HepG2 (cell line): Measurements from ENCODE around the gene GCDH. TPM values are rescaled to one million over a fixed set of nuclear protein-coding genes. Genes with fewer than 3 reads are reported as not detected.
A peak's percentile ranks its signal among the peaks of the same experiment; 100 is the strongest.

ENCODE experiments used
- CC2D1A ChIP-seq: sonication (generic); formaldehyde crosslinking; IDR thresholded peaks from 2 replicates; pipeline ENCODE4 v1.8.1; 2023; ENCODE audit warnings: mild to moderate bottlenecking, missing genetic modification reagents
- HNRNPK ChIP-seq: fragments of 200-400 bp; formaldehyde crosslinking; IDR thresholded peaks from 2 replicates; pipeline ENCODE4 v1.6.1; 2018; ENCODE audit warnings: low read length, low read depth, moderate library complexity, mild to moderate bottlenecking; ENCODE audit not compliant: poor library complexity, severe bottlenecking
- PAF1 ChIP-seq: IDR thresholded peaks from 2 replicates; pipeline ENCODE4 v1.6.1; 2016; ENCODE audit warnings: missing genetic modification reagents, missing compliant biosample characterization
- PHF8 ChIP-seq: sonication (generic); formaldehyde crosslinking; IDR thresholded peaks from 2 replicates; pipeline ENCODE4 v1.5.0; 2020; ENCODE audit warnings: missing genetic modification reagents
- RBAK ChIP-seq: sonication (generic); formaldehyde crosslinking; IDR thresholded peaks from 2 replicates; pipeline ENCODE4 v1.5.1; 2020; ENCODE audit warnings: mild to moderate bottlenecking, missing genetic modification reagents
- RCOR2 ChIP-seq: IDR thresholded peaks from 2 replicates; pipeline ENCODE4 v1.6.1; 2016; ENCODE audit warnings: missing biosample characterization, missing genetic modification reagents
- SCMH1 ChIP-seq: sonication (generic); formaldehyde crosslinking; IDR thresholded peaks from 2 replicates; pipeline ENCODE4 v1.9.0; 2021; ENCODE audit warnings: missing genetic modification reagents, mild to moderate bottlenecking, borderline replicate concordance
- TBP ChIP-seq: sonication (generic); formaldehyde crosslinking; IDR thresholded peaks from 2 replicates; pipeline ENCODE4 v1.5.0; 2020; ENCODE audit warnings: missing genetic modification reagents
- THAP11 ChIP-seq: IDR thresholded peaks from 2 replicates; pipeline ENCODE4 v1.6.1; 2016; ENCODE audit warnings: missing biosample characterization, missing genetic modification reagents
- ZNF510 ChIP-seq: sonication (generic); formaldehyde crosslinking; IDR thresholded peaks from 2 replicates; pipeline ENCODE4 v1.4.0; 2020; ENCODE audit warnings: low read depth, mild to moderate bottlenecking, missing genetic modification reagents
- ZNF850 ChIP-seq: sonication (generic); formaldehyde crosslinking; conservative IDR thresholded peaks from 2 replicates; pipeline ENCODE4 v1.9.0; 2021; ENCODE audit warnings: mild to moderate bottlenecking, missing genetic modification reagents
- ZNF879 ChIP-seq: sonication (generic); formaldehyde crosslinking; IDR thresholded peaks from 2 replicates; pipeline ENCODE4 v1.8.1; 2023; ENCODE audit warnings: missing genetic modification reagents
- polyA plus RNA-seq, 8 experiments: library from polyadenylated mRNA; depleted of rRNA in 3 of 8; stranded (reverse) in 7 of 8; unstranded in 1 of 8; fragments of >200 nt; fragmentation: Illumina TruSeq in 4 of 8; extraction: Trizol in 4 of 8; gene quantifications; 2 replicates each; pipeline versions ENCODE4 v1.2.1 to v1.2.3, GENCODE V29; 2011 to 2016; ENCODE audit warnings: low read depth in 4 of 8, missing spikeins in 1 of 8, mixed read lengths in 1 of 8; ENCODE audit not compliant: insufficient read depth in 1 of 8
- total RNA-seq, 5 experiments: library from RNA; depleted of rRNA; stranded (reverse); fragments of >200 nt; fragmentation: Illumina TruSeq; extraction: Trizol; gene quantifications; 2 replicates each; pipeline ENCODE4 v1.2.3, GENCODE V29; 2016; ENCODE audit warnings: low read depth in 1 of 5
- TF ChIP-seq, protein P1 (sequence below): sonication (generic); formaldehyde crosslinking; IDR thresholded peaks from 2 replicates; pipeline ENCODE4 v1.8.0; 2022; ENCODE audit warnings: mild to moderate bottlenecking, missing genetic modification reagents, moderate library complexity
- TF ChIP-seq, protein P2 (sequence below): sonication (generic); formaldehyde crosslinking; IDR thresholded peaks from 2 replicates; pipeline ENCODE4 v1.8.0; 2022; ENCODE audit warnings: mild to moderate bottlenecking, missing genetic modification reagents
- TF ChIP-seq, protein P3 (sequence below): IDR thresholded peaks from 2 replicates; pipeline ENCODE4 v1.4.0; 2020; ENCODE audit warnings: mild to moderate bottlenecking, missing genetic modification reagents
- TF ChIP-seq, protein P4 (sequence below): IDR thresholded peaks from 2 replicates; pipeline ENCODE4 v1.6.1; 2016; ENCODE audit warnings: low read depth
- TF ChIP-seq, protein P5 (sequence below): sonication (generic); formaldehyde crosslinking; IDR thresholded peaks from 2 replicates; pipeline ENCODE4 v1.5.1; 2020; ENCODE audit warnings: mild to moderate bottlenecking, missing genetic modification reagents, moderate library complexity
- TF ChIP-seq, protein P6 (sequence below): sonication (generic); formaldehyde crosslinking; IDR thresholded peaks from 2 replicates; pipeline ENCODE4 v1.5.1; 2020; ENCODE audit warnings: missing genetic modification reagents, mild to moderate bottlenecking, borderline replicate concordance

GCDH gene
- total and polyA plus RNA-seq, 2 of the 13 experiments (the other 11 are each of a cell fraction or from before 2014, with no cell fraction given) = 15.1 to 38.0 TPM

DNA sequence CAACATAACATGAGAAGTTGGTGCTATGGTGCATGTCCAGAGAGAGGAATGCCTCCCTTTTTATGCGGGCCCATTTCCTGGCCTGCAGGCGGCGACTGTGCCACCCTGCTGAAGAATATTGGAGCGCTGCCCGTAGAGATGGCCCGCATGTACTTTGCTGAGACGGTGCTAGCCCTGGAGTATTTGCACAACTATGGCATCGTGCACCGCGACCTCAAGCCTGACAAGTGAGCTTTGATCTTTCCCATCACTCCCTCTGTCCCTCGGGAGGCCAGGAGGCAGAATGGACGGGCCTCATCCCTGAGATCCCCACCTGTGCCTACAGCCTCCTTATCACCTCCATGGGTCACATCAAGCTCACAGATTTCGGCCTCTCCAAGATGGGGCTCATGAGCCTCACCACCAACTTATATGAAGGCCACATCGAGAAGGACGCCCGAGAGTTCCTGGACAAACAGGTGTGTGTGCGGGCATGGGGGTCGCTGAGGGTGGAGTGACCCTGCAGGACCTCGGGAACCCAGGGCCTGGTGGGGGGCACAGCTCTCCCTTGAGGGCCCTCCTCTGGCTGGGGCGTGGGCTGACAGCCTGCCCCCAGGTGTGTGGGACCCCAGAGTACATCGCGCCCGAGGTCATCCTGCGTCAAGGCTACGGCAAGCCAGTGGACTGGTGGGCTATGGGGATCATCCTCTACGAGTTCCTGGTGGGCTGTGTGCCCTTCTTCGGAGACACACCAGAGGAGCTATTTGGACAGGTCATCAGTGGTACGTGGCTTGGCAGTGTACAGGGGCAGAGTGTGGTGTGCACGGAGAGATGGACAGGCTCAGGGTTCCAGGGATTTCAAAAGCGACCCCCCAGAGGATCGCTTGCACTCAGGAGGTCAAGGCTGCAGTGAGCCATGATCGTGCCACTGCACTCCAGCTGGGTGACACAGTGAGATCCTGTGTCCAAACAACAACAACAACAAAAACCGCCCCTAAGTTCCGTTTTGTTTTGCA lies 25.9 kb upstream of the GCDH start (continued):
- TF ChIP-seq, protein P1, sequence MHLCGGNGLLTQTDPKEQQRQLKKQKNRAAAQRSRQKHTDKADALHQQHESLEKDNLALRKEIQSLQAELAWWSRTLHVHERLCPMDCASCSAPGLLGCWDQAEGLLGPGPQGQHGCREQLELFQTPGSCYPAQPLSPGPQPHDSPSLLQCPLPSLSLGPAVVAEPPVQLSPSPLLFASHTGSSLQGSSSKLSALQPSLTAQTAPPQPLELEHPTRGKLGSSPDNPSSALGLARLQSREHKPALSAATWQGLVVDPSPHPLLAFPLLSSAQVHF (CRISPR knock-in tag) = no peak
- TF ChIP-seq ZNF510 (CRISPR knock-in tag) (no peak), ZNF850 (no peak), ZNF879 (CRISPR knock-in tag) (no peak), TBP (CRISPR knock-in tag) (no peak), PAF1 (CRISPR knock-in tag) (no peak), HNRNPK (no peak), PHF8 (CRISPR knock-in tag) (no peak), RBAK (no peak), SCMH1 (no peak), CC2D1A (no peak), THAP11 (peak; percentile 73), RCOR2 (CRISPR knock-in tag) (peak; percentile 32; the same call in 1 of the 2 replicates)
- TF ChIP-seq, protein P2, sequence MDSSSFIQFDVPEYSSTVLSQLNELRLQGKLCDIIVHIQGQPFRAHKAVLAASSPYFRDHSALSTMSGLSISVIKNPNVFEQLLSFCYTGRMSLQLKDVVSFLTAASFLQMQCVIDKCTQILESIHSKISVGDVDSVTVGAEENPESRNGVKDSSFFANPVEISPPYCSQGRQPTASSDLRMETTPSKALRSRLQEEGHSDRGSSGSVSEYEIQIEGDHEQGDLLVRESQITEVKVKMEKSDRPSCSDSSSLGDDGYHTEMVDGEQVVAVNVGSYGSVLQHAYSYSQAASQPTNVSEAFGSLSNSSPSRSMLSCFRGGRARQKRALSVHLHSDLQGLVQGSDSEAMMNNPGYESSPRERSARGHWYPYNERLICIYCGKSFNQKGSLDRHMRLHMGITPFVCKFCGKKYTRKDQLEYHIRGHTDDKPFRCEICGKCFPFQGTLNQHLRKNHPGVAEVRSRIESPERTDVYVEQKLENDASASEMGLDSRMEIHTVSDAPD = no peak
- TF ChIP-seq, protein P3, sequence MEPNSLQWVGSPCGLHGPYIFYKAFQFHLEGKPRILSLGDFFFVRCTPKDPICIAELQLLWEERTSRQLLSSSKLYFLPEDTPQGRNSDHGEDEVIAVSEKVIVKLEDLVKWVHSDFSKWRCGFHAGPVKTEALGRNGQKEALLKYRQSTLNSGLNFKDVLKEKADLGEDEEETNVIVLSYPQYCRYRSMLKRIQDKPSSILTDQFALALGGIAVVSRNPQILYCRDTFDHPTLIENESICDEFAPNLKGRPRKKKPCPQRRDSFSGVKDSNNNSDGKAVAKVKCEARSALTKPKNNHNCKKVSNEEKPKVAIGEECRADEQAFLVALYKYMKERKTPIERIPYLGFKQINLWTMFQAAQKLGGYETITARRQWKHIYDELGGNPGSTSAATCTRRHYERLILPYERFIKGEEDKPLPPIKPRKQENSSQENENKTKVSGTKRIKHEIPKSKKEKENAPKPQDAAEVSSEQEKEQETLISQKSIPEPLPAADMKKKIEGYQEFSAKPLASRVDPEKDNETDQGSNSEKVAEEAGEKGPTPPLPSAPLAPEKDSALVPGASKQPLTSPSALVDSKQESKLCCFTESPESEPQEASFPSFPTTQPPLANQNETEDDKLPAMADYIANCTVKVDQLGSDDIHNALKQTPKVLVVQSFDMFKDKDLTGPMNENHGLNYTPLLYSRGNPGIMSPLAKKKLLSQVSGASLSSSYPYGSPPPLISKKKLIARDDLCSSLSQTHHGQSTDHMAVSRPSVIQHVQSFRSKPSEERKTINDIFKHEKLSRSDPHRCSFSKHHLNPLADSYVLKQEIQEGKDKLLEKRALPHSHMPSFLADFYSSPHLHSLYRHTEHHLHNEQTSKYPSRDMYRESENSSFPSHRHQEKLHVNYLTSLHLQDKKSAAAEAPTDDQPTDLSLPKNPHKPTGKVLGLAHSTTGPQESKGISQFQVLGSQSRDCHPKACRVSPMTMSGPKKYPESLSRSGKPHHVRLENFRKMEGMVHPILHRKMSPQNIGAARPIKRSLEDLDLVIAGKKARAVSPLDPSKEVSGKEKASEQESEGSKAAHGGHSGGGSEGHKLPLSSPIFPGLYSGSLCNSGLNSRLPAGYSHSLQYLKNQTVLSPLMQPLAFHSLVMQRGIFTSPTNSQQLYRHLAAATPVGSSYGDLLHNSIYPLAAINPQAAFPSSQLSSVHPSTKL (CRISPR knock-in tag) = peak; percentile 72
- TF ChIP-seq, protein P4, sequence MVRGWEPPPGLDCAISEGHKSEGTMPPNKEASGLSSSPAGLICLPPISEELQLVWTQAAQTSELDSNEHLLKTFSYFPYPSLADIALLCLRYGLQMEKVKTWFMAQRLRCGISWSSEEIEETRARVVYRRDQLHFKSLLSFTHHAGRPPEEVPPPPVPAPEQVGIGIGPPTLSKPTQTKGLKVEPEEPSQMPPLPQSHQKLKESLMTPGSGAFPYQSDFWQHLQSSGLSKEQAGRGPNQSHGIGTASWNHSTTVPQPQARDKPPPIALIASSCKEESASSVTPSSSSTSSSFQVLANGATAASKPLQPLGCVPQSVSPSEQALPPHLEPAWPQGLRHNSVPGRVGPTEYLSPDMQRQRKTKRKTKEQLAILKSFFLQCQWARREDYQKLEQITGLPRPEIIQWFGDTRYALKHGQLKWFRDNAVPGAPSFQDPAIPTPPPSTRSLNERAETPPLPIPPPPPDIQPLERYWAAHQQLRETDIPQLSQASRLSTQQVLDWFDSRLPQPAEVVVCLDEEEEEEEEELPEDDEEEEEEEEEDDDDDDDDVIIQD = 0 out of 2 replicates have a peak, but pooled peaks have one; percentile 19
- TF ChIP-seq, protein P5, sequence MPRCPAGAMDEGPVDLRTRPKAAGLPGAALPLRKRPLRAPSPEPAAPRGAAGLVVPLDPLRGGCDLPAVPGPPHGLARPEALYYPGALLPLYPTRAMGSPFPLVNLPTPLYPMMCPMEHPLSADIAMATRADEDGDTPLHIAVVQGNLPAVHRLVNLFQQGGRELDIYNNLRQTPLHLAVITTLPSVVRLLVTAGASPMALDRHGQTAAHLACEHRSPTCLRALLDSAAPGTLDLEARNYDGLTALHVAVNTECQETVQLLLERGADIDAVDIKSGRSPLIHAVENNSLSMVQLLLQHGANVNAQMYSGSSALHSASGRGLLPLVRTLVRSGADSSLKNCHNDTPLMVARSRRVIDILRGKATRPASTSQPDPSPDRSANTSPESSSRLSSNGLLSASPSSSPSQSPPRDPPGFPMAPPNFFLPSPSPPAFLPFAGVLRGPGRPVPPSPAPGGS = 0 out of 2 replicates have a peak, but pooled peaks have one; percentile 57
- TF ChIP-seq, protein P6, sequence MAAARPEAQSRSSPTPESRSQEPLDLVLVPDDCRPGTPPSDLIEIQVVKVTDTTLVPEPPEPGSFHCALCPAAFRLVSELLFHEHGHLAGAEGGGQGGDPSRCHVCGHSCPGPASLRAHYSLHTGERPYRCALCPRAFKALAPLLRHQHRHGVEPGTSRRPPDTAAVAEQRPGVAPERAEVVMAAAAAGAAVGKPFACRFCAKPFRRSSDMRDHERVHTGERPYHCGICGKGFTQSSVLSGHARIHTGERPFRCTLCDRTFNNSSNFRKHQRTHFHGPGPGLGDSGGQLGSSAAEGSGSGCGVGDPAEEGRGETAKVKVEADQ (CRISPR knock-in tag) = no peak
